ENCODE measurements around the gene SYNGR2. TPM values are rescaled to one million over a fixed set of nuclear protein-coding genes. Genes with fewer than 3 reads are reported as not detected.

Gene SYNGR2
- total and polyA plus RNA-seq, 2 donors (not counting 1 experiment from before 2014, with no cell fraction given): 390 to 442 TPM

- POLR2A ChIA-PET: no interaction called here
- H3K27me3 Mint-ChIP-seq: no peaks in the 10 kb centered on the region
These were observed 36.2 kb downstream of the SYNGR2 start for GRCh38 chr17:78204387-78205123.

More at GRCh38 chr17:78204387-78205123, 36.2 kb downstream of the SYNGR2 start:
- CTCF ChIA-PET: interaction anchor here (0.6 to 1.4 kb wide), 3 partner anchors 10 to 120 kb away, joined by 3 to 6 read pairs (median 3); no protein-coding TSS in a partner anchor
- TF ChIP-seq EZH2 (IDR thresholded peaks at IDR 0.05; ENCODE audit: borderline replicate concordance, insufficient read depth, low read depth, low read length, poor library complexity, severe bottlenecking): no peak
- TF ChIP-seq CTCF (IDR thresholded peaks at IDR 0.05): no peak
- Mint-ChIP-seq H3K9me3 (ENCODE audit: insufficient read depth) (no peaks in the 10 kb centered on the region), H3K27ac (no peak overlapping the region), H3K4me3 (no peak overlapping the region), H3K4me1 (no peaks in the 10 kb centered on the region)
- Histone ChIP-seq H3K27ac (ENCODE audit: low read length in 2 of 2) (no peak overlapping the region), H3K79me2 (ENCODE audit: control insufficient read depth, insufficient read depth, low read length) (no peaks in the 10 kb centered on the region), H3K27me3 (replicated peaks in 1 of 4; ENCODE audit: control extremely low read depth in 1 of 4, control insufficient read depth in 3 of 4, insufficient read depth in 4 of 4, low read length in 3 of 4) (no peaks in the 10 kb centered on the region), H3K36me3 (replicated peaks in 1 of 2; ENCODE audit: control extremely low read depth in 1 of 2, control insufficient read depth in 1 of 2, extremely low read depth in 1 of 2, insufficient read depth in 2 of 2, low read length in 1 of 2) (no peaks in the 10 kb centered on the region), H3K4me2 (replicated peaks; ENCODE audit: low read depth, low read length, poor library complexity, severe bottlenecking) (no peak overlapping the region), H3K4me3 (ENCODE audit: control extremely low read depth in 1 of 5, extremely low read depth in 1 of 5, insufficient read depth in 1 of 5, low read depth in 2 of 5, low read length in 4 of 5) (no peak overlapping the region), H2AFZ (ENCODE audit: insufficient read depth, low read depth, low read length, poor library complexity, severe bottlenecking) (no peak overlapping the region), H3K4me1 (ENCODE audit: control insufficient read depth in 2 of 2, insufficient read depth in 2 of 2, low read length in 2 of 2) (no peaks in the 10 kb centered on the region), H4K20me1 (ENCODE audit: control insufficient read depth, insufficient read depth, low read length, poor library complexity, severe bottlenecking) (no peaks in the 10 kb centered on the region), H3K9ac (ENCODE audit: low read length) (no peak overlapping the region), H3K9me3 (ENCODE audit: control extremely low read depth in 1 of 3, control insufficient read depth in 2 of 3, insufficient read depth in 1 of 3, low read length in 2 of 3) (peaks cover 0 to under 1% (median 0%) of the 10 kb centered on the region in 3 donors)
- DNase-seq: no peak
- intact Hi-C loops (cut with micrococcal nuclease): no loop called here
- ATAC-seq (ENCODE audit: low read depth): no peak
- 96% methylated on average over 22 of the region's 22 CpGs for WGBS (ENCODE audit: insufficient coverage)

All from B cell (primary cell).